Gastrocnemius medialis (tissue), 4 donors: ENCODE results near the gene RAD51B. TPM values are rescaled to one million over a fixed set of nuclear protein-coding genes. Genes with fewer than 3 reads are reported as not detected.
A peak's percentile ranks its signal among the peaks of the same experiment; 100 is the strongest.

ENCODE experiments used
- ATAC-seq, 2 donors: fragments of 150-250 bp; one replicate each; pipeline ENCODE4 v1.9.1; 2016
- DNase-seq, 2 donors: peaks; one replicate each; pipeline ENCODE4 v3.0.0-alpha.2; 2019
- H3K27ac ChIP-seq, 4 donors: fragments of 200-600 bp; sonication (generic); 1 replicate in 1 of 4; 2 replicates in 3 of 4; pipeline ENCODE4 v1.5.1; 2016 to 2018; ENCODE audit warnings: mild to moderate bottlenecking in 2 of 4, moderate library complexity in 1 of 4
- H3K27me3 ChIP-seq, 3 donors: fragments of 200-600 bp; sonication (generic) in 2 of 3; 1 replicate in 1 of 3; 2 replicates in 2 of 3; pipeline versions ENCODE4 v1.5.1 to v1.6.0; 2016 to 2019; ENCODE audit warnings: mild to moderate bottlenecking in 1 of 3, moderate library complexity in 1 of 3
- H3K36me3 ChIP-seq, 2 donors: fragments of 200-600 bp; sonication (generic) in 1 of 2; one replicate each; pipeline ENCODE4 v1.5.1; 2017 to 2018
- H3K4me1 ChIP-seq, 2 donors: fragments of 200-600 bp; sonication (generic) in 1 of 2; one replicate each; pipeline ENCODE4 v1.5.1; 2016 to 2017; ENCODE audit warnings: mild to moderate bottlenecking in 2 of 2
- H3K4me3 ChIP-seq, 4 donors: fragments of 200-600 bp; sonication (generic) in 3 of 4; 1 replicate in 1 of 4; 2 replicates in 3 of 4; pipeline ENCODE4 v1.5.1; 2016 to 2019; ENCODE audit warnings: mild to moderate bottlenecking in 2 of 4
- H3K9me3 ChIP-seq, 3 donors: fragments of 200-600 bp; sonication (generic) in 2 of 3; 1 replicate in 1 of 3; 2 replicates in 2 of 3; pipeline ENCODE4 v1.5.1; 2016 to 2019
- CTCF ChIP-seq, 5 experiments: fragments of 450-650 bp in 3 of 5; fragments of 200-600 bp in 2 of 5; sonication (generic) in 2 of 5; IDR thresholded peaks in 4 of 5; conservative IDR thresholded peaks in 1 of 5; 1 replicate in 4 of 5; 2 replicates in 1 of 5; pipeline ENCODE4 v1.5.1; 2016 to 2019; ENCODE audit warnings: antibody characterized with exemption in 5 of 5, mild to moderate bottlenecking in 3 of 5, moderate library complexity in 3 of 5
- POLR2A ChIP-seq, 2 donors: fragments of 450-650 bp; IDR thresholded peaks; one replicate each; pipeline ENCODE4 v1.6.1; 2017; ENCODE audit warnings: antibody characterized with exemption in 2 of 2, mild to moderate bottlenecking in 2 of 2, moderate library complexity in 2 of 2
- in situ Hi-C, 4 donors: fragments of 200-750 bp; cut with MboI; loops; one replicate each; pipeline versions ENCODE4 v1.15.0 to v1.8.0; 2017; ENCODE audit warnings: low sequenced_read_pairs in 4 of 4
- intact Hi-C: fragments of 100-400 bp; cut with DNase I; formaldehyde crosslinking; loops from one replicate; pipeline ENCODE4 v1.15.1; 2023; ENCODE audit warnings: low total_unique reads
- total RNA-seq, 4 donors: library from RNA; depleted of rRNA; stranded (reverse); fragments of >200 nt; gene quantifications; one replicate each; pipeline versions ENCODE4 v1.1.0 to v1.2.3, GENCODE V29; 2016

RAD51B gene
- total RNA-seq, 4 donors from 2014 or later = 1.6 to 3.3 (median 2.4) TPM

DNA sequence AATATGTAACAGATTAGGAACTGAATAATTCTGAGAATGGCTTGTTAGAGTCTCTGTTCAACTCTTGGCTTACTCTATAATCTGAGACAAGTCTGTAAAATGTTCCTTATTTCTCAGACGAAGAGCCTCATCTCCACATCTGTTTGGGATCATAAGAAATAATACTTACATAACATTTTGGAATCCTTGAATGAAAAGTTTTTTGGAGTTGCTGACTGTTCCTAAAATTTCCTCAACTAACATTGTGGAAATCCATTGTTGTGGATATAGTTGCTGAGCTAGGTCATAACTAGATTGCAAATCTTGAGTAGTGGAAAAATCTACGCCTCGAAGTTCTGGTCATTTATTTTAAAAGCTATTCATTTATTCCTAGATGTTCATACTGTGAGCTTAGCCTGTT is 570.4 kb downstream of the RAD51B start:
- no peak for TF ChIP-seq POLR2A (IDR thresholded peaks at IDR 0.05)
- TF ChIP-seq CTCF (IDR thresholded peaks at IDR 0.05 in 4 of 5, conservative IDR thresholded peaks at IDR 0.05 in 1 of 5) = no peak
- no peaks in the 10 kb centered on the region for H3K27me3 ChIP-seq
- in situ Hi-C loops = no loop called here
- DNase-seq (no peak), ATAC-seq (no peak)
- intact Hi-C loops = loop anchor here (5.0 kb wide), 2 partner anchors 87 to 448 kb away; no protein-coding TSS in a partner anchor
- no peak overlapping the region for H3K4me3 ChIP-seq
- H3K9me3 ChIP-seq = no peaks in the 10 kb centered on the region
- no peak overlapping the region for H3K27ac ChIP-seq
- no peaks in the 10 kb centered on the region for H3K36me3 ChIP-seq
- H3K4me1 ChIP-seq = peaks cover 15 to 24% of the 10 kb centered on the region in 2 donors

GRCh38 chr14:68390741-68391140 is 571.2 kb downstream of the RAD51B start:
- no peak for DNase-seq
- in situ Hi-C loops = no loop called here
- peak overlapping the region in 1 of 4 donors; percentile 56 for H3K27ac ChIP-seq
- no peak for TF ChIP-seq POLR2A (IDR thresholded peaks at IDR 0.05)
- TF ChIP-seq CTCF (IDR thresholded peaks at IDR 0.05 in 4 of 5, conservative IDR thresholded peaks at IDR 0.05 in 1 of 5) = no peak
- H3K9me3 ChIP-seq = no peaks in the 10 kb centered on the region
- H3K4me3 ChIP-seq = no peak overlapping the region
- H3K36me3 ChIP-seq = no peaks in the 10 kb centered on the region
- H3K27me3 ChIP-seq = no peaks in the 10 kb centered on the region
- ATAC-seq = no peak
- intact Hi-C loops = loop anchor here (5.0 kb wide), 2 partner anchors 87 to 448 kb away; no protein-coding TSS in a partner anchor
- H3K4me1 ChIP-seq = peaks cover 19 to 24% of the 10 kb centered on the region in 2 donors

- H3K9me3 ChIP-seq = no peaks in the 10 kb centered on the region
- H3K36me3 ChIP-seq = no peaks in the 10 kb centered on the region
- in situ Hi-C loops = no loop called here
- intact Hi-C loops = loop anchor here (5.0 kb wide), 2 partner anchors 86 to 449 kb away; no protein-coding TSS in a partner anchor
- H3K27me3 ChIP-seq = no peaks in the 10 kb centered on the region
- H3K27ac ChIP-seq = peak overlapping the region; percentile 23 to 60 (median 40)
- no peak overlapping the region for H3K4me3 ChIP-seq
- H3K4me1 ChIP-seq = peaks cover 22 to 24% of the 10 kb centered on the region in 2 donors
- peak; percentile 45 to 51 for ATAC-seq
- no peak for TF ChIP-seq CTCF (IDR thresholded peaks at IDR 0.05 in 4 of 5, conservative IDR thresholded peaks at IDR 0.05 in 1 of 5)
- DNase-seq = peak in 1 of 2 donors; percentile 18
These were observed 571.9 kb downstream of the RAD51B start for GRCh38 chr14:68391311-68392014.

- intact Hi-C loops = loop anchor here (5.0 kb wide), 2 partner anchors 85 to 450 kb away; no protein-coding TSS in a partner anchor
- peak; percentile 47 to 55 for DNase-seq
- peaks cover 22 to 24% of the 10 kb centered on the region in 2 donors for H3K4me1 ChIP-seq
These were observed 573.0 kb downstream of the RAD51B start for GRCh38 chr14:68392393-68393141.

More at GRCh38 chr14:68392393-68393141, 573.0 kb downstream of the RAD51B start:
- Histone ChIP-seq H3K27me3 (no peaks in the 10 kb centered on the region), H3K27ac (peak overlapping the region; percentile 32 to 60 (median 44)), H3K4me3 (no peak overlapping the region), H3K9me3 (no peaks in the 10 kb centered on the region), H3K36me3 (no peaks in the 10 kb centered on the region)
- TF ChIP-seq CTCF (IDR thresholded peaks at IDR 0.05 in 4 of 5, conservative IDR thresholded peaks at IDR 0.05 in 1 of 5) = no peak
- no peak for TF ChIP-seq POLR2A (IDR thresholded peaks at IDR 0.05)
- peak; percentile 24 to 55 for ATAC-seq
- in situ Hi-C loops = no loop called here
